BE2C (cell line): ENCODE data around the gene MAGEB10.

ENCODE experiments used
- DNase-seq: peaks from one replicate; pipeline ENCODE4 v3.0.0-alpha.2; 2020
- H3K27me3 ChIP-seq: fragments of 250-450 bp; sonication (Bioruptor Pico); 2 replicates; pipeline ENCODE4 v1.5.1; 2020; ENCODE audit warnings: mild to moderate bottlenecking
- H3K36me3 ChIP-seq: fragments of 250-450 bp; sonication (Bioruptor Pico); 2 replicates; pipeline ENCODE4 v1.5.1; 2020; ENCODE audit warnings: mild to moderate bottlenecking
- H3K4me1 ChIP-seq: fragments of 250-450 bp; sonication (Bioruptor Pico); 2 replicates; pipeline ENCODE4 v1.5.1; 2020
- H3K4me3 ChIP-seq: 2 replicates; pipeline ENCODE4 v1.5.1; 2011; ENCODE audit warnings: low read depth, low read length
- H3K9me3 ChIP-seq: fragments of 250-450 bp; sonication (Bioruptor Pico); 2 replicates; pipeline ENCODE4 v1.5.1; 2020
- CTCF ChIP-seq: IDR thresholded peaks from 2 replicates; pipeline ENCODE4 v1.5.1; 2012; ENCODE audit warnings: mild to moderate bottlenecking, low read depth, low read length

MAGEB10 gene

GRCh38 chrX:27842859-27843258 is 35.1 kb downstream of the MAGEB10 start:
- no peaks in the 10 kb centered on the region for H3K9me3 ChIP-seq
- H3K27me3 ChIP-seq, result no peaks in the 10 kb centered on the region
- H3K36me3 ChIP-seq, result no peaks in the 10 kb centered on the region
- H3K4me3 ChIP-seq, result no peak overlapping the region
- H3K4me1 ChIP-seq, result no peaks in the 10 kb centered on the region
- TF ChIP-seq CTCF, result no peak
- no peak for DNase-seq

- H3K36me3 ChIP-seq, result no peaks in the 10 kb centered on the region
- no peak for TF ChIP-seq CTCF
- H3K4me1 ChIP-seq, result no peaks in the 10 kb centered on the region
- no peaks in the 10 kb centered on the region for H3K9me3 ChIP-seq
- H3K4me3 ChIP-seq, result no peak overlapping the region
- no peaks in the 10 kb centered on the region for H3K27me3 ChIP-seq
- DNase-seq, result no peak
Measured at GRCh38 chrX:27860337-27860736, 52.5 kb downstream of the MAGEB10 start.

- H3K4me3 ChIP-seq, result no peak overlapping the region
Measured at GRCh38 chrX:27863809-27864208, 56.0 kb downstream of the MAGEB10 start.

More at GRCh38 chrX:27863809-27864208, 56.0 kb downstream of the MAGEB10 start:
- TF ChIP-seq CTCF, result no peak
- DNase-seq, result no peak
- Histone ChIP-seq H3K27me3 (no peaks in the 10 kb centered on the region), H3K9me3 (no peaks in the 10 kb centered on the region), H3K4me1 (no peaks in the 10 kb centered on the region), H3K36me3 (no peaks in the 10 kb centered on the region)
